CD4-positive, CD25-positive, alpha-beta regulatory T cell (primary cell): ENCODE data around the gene BZW2. TPM values are rescaled to one million over a fixed set of nuclear protein-coding genes. Genes with fewer than 3 reads are reported as not detected.

ENCODE experiments used
- ATAC-seq, 2 donors: fragments of 150-1000 bp; cut with Tn5 transposase; one replicate each; pipeline ENCODE4 v1.10.0; 2021; ENCODE audit warnings: low read depth in 2 of 2, moderate number of reproducible peaks in 2 of 2, moderate library complexity in 1 of 2
- DNase-seq, 3 donors: peaks; one replicate each; pipeline versions ENCODE4 v3.0.0 to v3.0.0-alpha.2; 2012 to 2022; ENCODE audit warnings: mixed read lengths in 1 of 3
- H3K27ac ChIP-seq: one replicate; pipeline ENCODE4 v1.7.0; 2013; ENCODE audit warnings: mild to moderate bottlenecking, low read length; ENCODE audit not compliant: insufficient read depth, poor library complexity, severe bottlenecking
- H3K27me3 ChIP-seq: one replicate; pipeline ENCODE4 v1.7.0; 2013; ENCODE audit warnings: low read length; ENCODE audit not compliant: control insufficient read depth, insufficient read depth
- H3K36me3 ChIP-seq: one replicate; pipeline ENCODE4 v1.7.0; 2013; ENCODE audit warnings: mild to moderate bottlenecking, low read length, moderate library complexity; ENCODE audit not compliant: control insufficient read depth, insufficient read depth
- H3K4me1 ChIP-seq: 2 replicates; pipeline ENCODE4 v1.7.0; 2013; ENCODE audit warnings: mild to moderate bottlenecking, low read length; ENCODE audit not compliant: insufficient read depth, control insufficient read depth, poor library complexity, severe bottlenecking
- H3K4me3 ChIP-seq: one replicate; pipeline ENCODE4 v1.7.0; 2013; ENCODE audit warnings: low read depth, mild to moderate bottlenecking, low read length, moderate library complexity
- H3K9me3 ChIP-seq, 2 experiments: 1 replicate in 1 of 2; 2 replicates in 1 of 2; pipeline ENCODE4 v1.7.0; 2013; ENCODE audit warnings: low read length in 2 of 2, mild to moderate bottlenecking in 1 of 2, moderate library complexity in 1 of 2; ENCODE audit not compliant: control insufficient read depth in 2 of 2
- H3K27ac Mint-ChIP-seq, 3 donors: one replicate each; pipeline ENCODE4 v1.8.0; 2020 to 2022; ENCODE audit warnings: mild to moderate bottlenecking in 3 of 3, mixed read lengths in 3 of 3, moderate library complexity in 2 of 3
- H3K27me3 Mint-ChIP-seq: one replicate; pipeline ENCODE4 v1.8.0; 2022; ENCODE audit warnings: mild to moderate bottlenecking, mixed read lengths
- H3K36me3 Mint-ChIP-seq: one replicate; pipeline ENCODE4 v1.8.0; 2020; ENCODE audit warnings: mixed read lengths
- H3K4me1 Mint-ChIP-seq, 4 donors: one replicate each; pipeline ENCODE4 v1.8.0; 2020 to 2022; ENCODE audit warnings: mixed read lengths in 4 of 4, mild to moderate bottlenecking in 1 of 4
- H3K4me3 Mint-ChIP-seq, 4 donors: one replicate each; pipeline ENCODE4 v1.8.0; 2020 to 2022; ENCODE audit warnings: mild to moderate bottlenecking in 4 of 4, mixed read lengths in 4 of 4, moderate library complexity in 3 of 4
- H3K9me3 Mint-ChIP-seq, 7 donors: one replicate each; pipeline ENCODE4 v1.8.0; 2020 to 2022; ENCODE audit warnings: mixed read lengths in 7 of 7, mild to moderate bottlenecking in 3 of 7, moderate library complexity in 2 of 7
- polyA plus RNA-seq, 4 donors: library from polyadenylated mRNA; unstranded; fragments of 300-500 nt; fragmentation: Illumina TruSeq; gene quantifications; one replicate each; pipeline ENCODE4 v1.2.3, GENCODE V29; 2021
- total RNA-seq: library from RNA; stranded (reverse); gene quantifications from one replicate; pipeline ENCODE4 v1.2.3, GENCODE V29; 2022

BZW2 gene
- total and polyA plus RNA-seq, 5 donors from 2014 or later = 24.2 to 54.4 (median 46.2) TPM

DNA sequence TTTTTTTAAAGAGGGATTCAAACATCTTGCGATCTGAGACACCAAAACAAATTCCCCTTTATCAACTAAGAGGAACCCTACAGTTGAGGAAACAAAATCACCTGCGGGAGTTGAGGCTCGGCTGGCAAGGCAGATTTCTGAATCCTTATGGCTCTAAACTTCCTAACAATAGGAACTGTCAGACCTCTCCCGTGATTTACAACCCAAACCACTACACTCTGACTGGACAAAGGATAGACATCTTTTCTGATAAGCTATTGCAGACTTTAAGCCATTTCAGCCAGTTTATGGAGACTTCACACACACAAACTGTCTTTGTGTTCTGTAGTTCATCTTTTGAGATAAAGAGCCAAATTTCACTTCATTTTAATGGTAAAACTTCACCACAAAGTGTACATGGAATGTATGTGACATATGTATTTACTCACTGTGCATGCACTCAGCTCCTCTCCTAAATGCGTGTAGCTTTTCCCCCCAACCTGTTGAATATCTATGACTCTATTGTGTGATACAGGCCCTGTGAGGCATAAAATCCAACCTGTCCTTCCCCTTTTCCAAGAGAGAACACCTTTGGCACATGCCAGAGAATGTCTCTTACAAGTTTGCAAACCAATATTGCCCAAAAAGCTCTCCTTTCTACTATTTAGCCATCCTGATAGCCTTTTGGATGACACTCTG, 92.2 kb downstream of the BZW2 start:
- no peaks in the 10 kb centered on the region for H3K9me3 Mint-ChIP-seq
- no peaks in the 10 kb centered on the region for H3K9me3 ChIP-seq

DNA sequence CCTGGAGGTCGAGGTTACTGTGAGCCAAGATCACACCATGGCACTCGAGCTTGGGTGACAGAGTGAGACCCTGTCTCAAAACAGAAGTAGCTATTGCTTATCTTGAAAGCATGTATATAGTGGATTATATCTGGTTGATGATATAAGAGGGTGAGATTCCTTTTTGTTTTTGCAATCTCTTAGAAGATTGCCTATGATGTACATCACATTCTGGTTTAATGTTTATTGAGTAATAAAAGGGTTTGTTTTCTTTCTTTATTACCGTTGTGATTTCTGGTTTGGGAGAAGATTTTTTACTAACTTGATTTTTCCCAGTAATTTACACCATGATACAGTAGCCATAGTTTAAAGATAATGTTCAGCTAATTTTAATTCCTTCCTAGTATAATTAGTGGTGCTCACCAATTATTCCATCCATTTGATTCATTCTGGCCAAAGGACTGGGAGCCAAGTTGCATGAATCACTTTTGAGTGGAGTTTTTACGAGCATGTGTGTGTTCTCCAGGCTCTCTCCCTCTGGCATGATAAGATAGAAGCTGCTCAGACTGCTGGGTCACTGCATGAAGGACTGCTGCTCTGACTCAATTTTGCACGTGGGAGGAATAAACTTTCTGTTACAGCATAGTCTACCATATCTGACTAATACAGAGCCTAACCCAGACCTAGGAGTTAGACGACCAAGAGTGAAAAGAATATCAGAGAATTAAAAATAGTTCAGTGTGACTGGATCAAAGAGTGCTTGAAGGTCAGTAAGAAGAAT, 94.1 kb downstream of the BZW2 start:
- Mint-ChIP-seq H3K27ac (no peak overlapping the region), H3K36me3 (no peaks in the 10 kb centered on the region), H3K4me1 (peaks cover 2 to 6% (median 4%) of the 10 kb centered on the region in 4 donors), H3K4me3 (no peak overlapping the region), H3K27me3 (peaks cover 5% of the 10 kb centered on the region), H3K9me3 (no peaks in the 10 kb centered on the region)
- Histone ChIP-seq H3K4me1 (no peaks in the 10 kb centered on the region), H3K27me3 (no peaks in the 10 kb centered on the region), H3K27ac (no peak overlapping the region), H3K36me3 (no peaks in the 10 kb centered on the region), H3K4me3 (no peak overlapping the region), H3K9me3 (no peaks in the 10 kb centered on the region)
- ATAC-seq (no peak), DNase-seq (peak in 1 of 3 donors; percentile 5)

More for the DNA sequence above, 92.2 kb downstream of the BZW2 start:
- Histone ChIP-seq H3K27me3 (no peaks in the 10 kb centered on the region), H3K4me3 (no peak overlapping the region), H3K36me3 (no peaks in the 10 kb centered on the region), H3K27ac (no peak overlapping the region), H3K4me1 (no peaks in the 10 kb centered on the region)
- Mint-ChIP-seq H3K36me3 (no peaks in the 10 kb centered on the region), H3K4me3 (no peak overlapping the region), H3K4me1 (peaks cover 2 to 17% (median 6%) of the 10 kb centered on the region in 4 donors), H3K27me3 (no peaks in the 10 kb centered on the region), H3K27ac (no peak overlapping the region)
- ATAC-seq (no peak), DNase-seq (no peak)

DNA sequence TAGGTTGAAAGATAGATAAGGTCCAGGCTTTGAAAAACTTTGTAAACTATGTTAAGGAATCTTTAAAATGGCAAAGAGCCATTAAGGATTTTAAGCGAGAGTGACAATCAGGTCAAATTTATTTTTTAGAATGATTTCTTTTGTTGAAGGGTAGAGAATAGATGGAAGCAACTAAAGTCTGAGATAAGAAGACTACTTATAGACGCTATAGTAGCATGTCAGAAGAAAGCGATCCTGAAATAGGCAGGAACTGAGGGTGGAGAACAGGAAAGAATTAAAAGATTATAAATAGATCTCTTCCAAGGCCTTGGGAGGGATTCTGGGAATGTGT, 94.6 kb downstream of the BZW2 start:
- no peak for ATAC-seq
- H3K27ac Mint-ChIP-seq = no peak overlapping the region

DNA sequence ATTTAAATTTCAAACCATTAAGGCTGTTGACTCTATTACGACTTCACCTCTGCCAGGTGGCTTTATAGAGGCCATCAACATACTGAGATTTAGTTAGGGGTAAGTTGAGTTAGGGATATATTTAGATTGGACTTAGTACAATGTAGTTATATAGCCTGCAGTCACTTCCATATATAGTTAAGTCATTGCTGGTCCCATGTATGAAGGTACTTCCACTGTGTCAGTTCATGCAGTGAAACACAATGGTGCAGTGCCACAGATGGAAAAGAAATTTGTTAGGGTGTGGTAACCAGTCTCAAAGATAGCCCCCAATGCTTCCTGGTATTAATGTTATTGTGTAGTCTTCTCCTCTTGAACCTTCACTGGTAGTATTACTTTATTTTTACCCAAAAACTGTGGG, 95.0 kb downstream of the BZW2 start:
- H3K4me1 ChIP-seq = no peaks in the 10 kb centered on the region
- no peaks in the 10 kb centered on the region for H3K9me3 Mint-ChIP-seq
- H3K36me3 Mint-ChIP-seq = no peaks in the 10 kb centered on the region
- H3K27ac Mint-ChIP-seq = peak overlapping the region in 1 of 3 donors; percentile 9
- no peak overlapping the region for H3K4me3 Mint-ChIP-seq
- no peak overlapping the region for H3K4me3 ChIP-seq
- DNase-seq (no peak), ATAC-seq (no peak)
- no peaks in the 10 kb centered on the region for H3K4me1 Mint-ChIP-seq
- H3K27ac ChIP-seq = no peak overlapping the region
- H3K36me3 ChIP-seq = no peaks in the 10 kb centered on the region
- H3K9me3 ChIP-seq = no peaks in the 10 kb centered on the region
- H3K27me3 ChIP-seq = no peaks in the 10 kb centered on the region
- peaks cover 5% of the 10 kb centered on the region for H3K27me3 Mint-ChIP-seq

More for the DNA sequence above, 94.6 kb downstream of the BZW2 start:
- no peak overlapping the region for H3K4me3 ChIP-seq
- H3K36me3 ChIP-seq = no peaks in the 10 kb centered on the region
- H3K4me3 Mint-ChIP-seq = no peak overlapping the region
- H3K36me3 Mint-ChIP-seq = no peaks in the 10 kb centered on the region
- peaks cover 0 to under 1% (median 0%) of the 10 kb centered on the region in 4 donors for H3K4me1 Mint-ChIP-seq
- no peak for DNase-seq
- H3K27me3 ChIP-seq = no peaks in the 10 kb centered on the region
- no peaks in the 10 kb centered on the region for H3K9me3 Mint-ChIP-seq
- no peaks in the 10 kb centered on the region for H3K9me3 ChIP-seq
- H3K27ac ChIP-seq = no peak overlapping the region
- peaks cover 5% of the 10 kb centered on the region for H3K27me3 Mint-ChIP-seq
- no peaks in the 10 kb centered on the region for H3K4me1 ChIP-seq

DNA sequence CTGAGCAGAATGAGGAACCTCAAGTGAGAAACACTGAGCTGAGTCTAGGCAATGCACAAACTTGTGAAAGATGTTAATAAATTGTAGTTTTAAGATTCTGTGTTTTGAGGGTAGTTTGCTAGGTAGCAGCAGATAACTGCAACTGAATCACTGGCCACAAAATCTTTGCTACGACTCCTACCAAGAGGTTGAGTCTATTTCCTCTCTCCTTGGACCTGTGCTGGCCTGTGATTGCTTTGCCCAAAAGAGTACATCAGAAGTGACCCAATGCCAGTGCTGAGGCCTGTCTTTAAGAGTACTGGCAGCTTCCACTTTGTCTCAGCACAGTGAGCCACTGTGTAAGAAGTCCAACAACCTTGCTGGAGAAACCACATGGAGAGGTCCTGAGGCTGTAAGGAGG, 95.7 kb downstream of the BZW2 start:
- DNase-seq (no peak), ATAC-seq (no peak)
- Mint-ChIP-seq H3K27ac (no peak overlapping the region), H3K9me3 (no peaks in the 10 kb centered on the region), H3K36me3 (no peaks in the 10 kb centered on the region), H3K27me3 (peaks cover 7% of the 10 kb centered on the region), H3K4me1 (no peaks in the 10 kb centered on the region), H3K4me3 (no peak overlapping the region)
- Histone ChIP-seq H3K27ac (no peak overlapping the region), H3K27me3 (no peaks in the 10 kb centered on the region), H3K4me3 (no peak overlapping the region), H3K9me3 (no peaks in the 10 kb centered on the region), H3K4me1 (no peaks in the 10 kb centered on the region), H3K36me3 (no peaks in the 10 kb centered on the region)

DNA sequence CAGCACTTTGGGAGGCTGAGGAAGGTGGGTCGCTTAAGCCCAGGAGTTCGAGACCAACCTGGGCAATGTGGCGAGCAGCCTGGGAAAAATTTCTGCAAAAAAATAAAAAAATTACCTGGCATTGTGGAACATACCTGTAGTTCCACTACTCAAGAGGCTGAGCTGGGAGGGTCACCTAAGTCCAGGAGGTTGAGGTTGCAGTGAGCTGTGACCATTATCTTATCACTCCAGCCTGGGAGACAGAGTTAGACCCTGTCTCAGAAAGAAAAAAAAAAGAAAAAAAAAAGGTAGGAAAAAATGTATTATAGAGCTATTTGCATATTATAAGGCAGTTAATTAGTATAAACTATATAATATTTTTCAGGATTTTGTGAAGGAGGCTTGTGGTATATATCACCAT, 96.6 kb downstream of the BZW2 start:
- ATAC-seq = no peak
- H3K9me3 ChIP-seq = no peaks in the 10 kb centered on the region
- Mint-ChIP-seq H3K27me3 (peaks cover 13% of the 10 kb centered on the region), H3K27ac (no peak overlapping the region), H3K9me3 (peaks cover 0 to 2% (median 0%) of the 10 kb centered on the region in 7 donors), H3K4me3 (no peak overlapping the region), H3K36me3 (no peaks in the 10 kb centered on the region), H3K4me1 (no peaks in the 10 kb centered on the region)
- H3K4me3 ChIP-seq = no peak overlapping the region
- no peak overlapping the region for H3K27ac ChIP-seq
- peaks cover 2% of the 10 kb centered on the region for H3K27me3 ChIP-seq
- H3K4me1 ChIP-seq = no peaks in the 10 kb centered on the region
- H3K36me3 ChIP-seq = no peaks in the 10 kb centered on the region
- DNase-seq = no peak

DNA sequence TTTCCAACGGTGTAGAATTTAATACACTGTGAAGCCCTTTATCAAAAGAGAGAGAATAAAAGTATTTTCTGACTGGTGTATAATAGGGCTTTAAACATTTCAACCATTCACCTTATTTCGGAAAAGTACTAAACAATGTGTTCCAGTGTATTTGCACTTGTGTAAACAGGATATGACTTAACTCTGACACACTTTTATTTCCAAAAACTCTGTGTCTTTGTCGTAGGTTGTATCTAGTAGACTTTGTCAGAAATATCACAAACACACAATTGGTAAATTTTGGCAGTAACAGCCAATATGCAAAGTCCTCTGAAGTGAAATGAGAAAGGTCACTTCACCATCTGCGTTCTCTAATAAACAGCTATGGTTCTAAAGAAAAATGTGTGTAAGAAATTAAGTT, 97.3 kb downstream of the BZW2 start:
- Histone ChIP-seq H3K9me3 (no peaks in the 10 kb centered on the region), H3K27ac (no peak overlapping the region), H3K27me3 (peaks cover 2% of the 10 kb centered on the region), H3K4me3 (no peak overlapping the region), H3K36me3 (no peaks in the 10 kb centered on the region), H3K4me1 (no peaks in the 10 kb centered on the region)
- Mint-ChIP-seq H3K27me3 (peaks cover 13% of the 10 kb centered on the region), H3K36me3 (no peaks in the 10 kb centered on the region), H3K4me1 (no peaks in the 10 kb centered on the region), H3K9me3 (peaks cover 0 to 2% (median 0%) of the 10 kb centered on the region in 7 donors), H3K27ac (no peak overlapping the region), H3K4me3 (no peak overlapping the region)
- ATAC-seq = no peak
- DNase-seq = no peak
